Right lobe of liver (tissue), 6 donors: ENCODE data around the gene TIGD1. TPM values are rescaled to one million over a fixed set of nuclear protein-coding genes. Genes with fewer than 3 reads are reported as not detected.

Experiments used
- ATAC-seq, 4 donors: fragments of 200-7000 bp; cut with Tn5 transposase; one replicate each; pipeline ENCODE4 v1.9.1; 2020; ENCODE audit warnings: mild to moderate bottlenecking in 4 of 4, moderate library complexity in 4 of 4
- DNase-seq, 3 donors: peaks; one replicate each; pipeline ENCODE4 v3.0.0-alpha.2; 2020
- H3K27ac ChIP-seq, 3 donors: fragments of 200-600 bp; one replicate each; pipeline ENCODE4 v1.8.0; 2022
- H3K27me3 ChIP-seq, 2 donors: fragments of 200-600 bp; one replicate each; pipeline ENCODE4 v1.8.0; 2022
- H3K36me3 ChIP-seq, 4 donors: fragments of 200-600 bp; sonication (generic) in 1 of 4; one replicate each; pipeline versions ENCODE4 v1.5.1 to v1.8.0; 2017 to 2022; ENCODE audit warnings: control low read depth in 1 of 4
- H3K4me1 ChIP-seq, 4 donors: fragments of 200-600 bp; sonication (generic) in 1 of 4; one replicate each; pipeline versions ENCODE4 v1.5.1 to v1.8.0; 2017 to 2022; ENCODE audit warnings: control low read depth in 1 of 4
- H3K4me3 ChIP-seq, 3 donors: fragments of 200-600 bp; one replicate each; pipeline ENCODE4 v1.8.0; 2022
- H3K9me3 ChIP-seq, 4 donors: fragments of 200-600 bp; sonication (generic) in 1 of 4; one replicate each; pipeline versions ENCODE4 v1.5.1 to v1.8.0; 2017 to 2022; ENCODE audit warnings: control low read depth in 1 of 4
- CTCF ChIP-seq, 4 donors: fragments of 200-600 bp in 3 of 4; fragments of 450-650 bp in 1 of 4; IDR thresholded peaks; one replicate each; pipeline versions ENCODE4 v1.5.1 to v1.8.0; 2016 to 2022; ENCODE audit warnings: antibody characterized with exemption in 4 of 4, mild to moderate bottlenecking in 2 of 4
- POLR2A ChIP-seq: fragments of 450-650 bp; IDR thresholded peaks from one replicate; pipeline ENCODE4 v1.6.1; 2017; ENCODE audit warnings: antibody characterized with exemption, mild to moderate bottlenecking
- WGBS: methylation state at CpG from one replicate; pipeline ENCODE4 v1.1.6; 2018; ENCODE audit warnings: low coverage, low lambda C conversion rate; ENCODE audit not compliant: insufficient coverage; ENCODE audit errors: missing lambda C conversion rate; 5-methylcytosine and 5-hydroxymethylcytosine counted together
- intact Hi-C, 2 donors: fragments of 100-400 bp; cut with DNase I; formaldehyde crosslinking; loops; one replicate each; pipeline versions ENCODE4 v1.11.2 to v1.14.1; 2022
- total RNA-seq, 6 experiments: library from RNA; depleted of rRNA in 2 of 6; stranded (reverse); fragments of >200 nt in 2 of 6; fragmentation: NEBNext Ultra II Directional in 3 of 6; extraction: Animal tissue kit (Norgen Biotek cat#: 25700) in 3 of 6; gene quantifications; one replicate each; pipeline versions ENCODE4 v1.1.0 to v1.2.4, GENCODE V29; 2016 to 2023
- donor health status: DM: no; HTN: yes; CAD: no.
- donor health status: DM: no; HTN: no; CAD: no.
- donor health status: DM: no; HTN: no; CAD: no.
- donor health status: DM: no; HTN: yes; CAD: no.
- donor health status: DM: no; HTN: yes; CAD: no.

Gene TIGD1
- total RNA-seq, 6 experiments from 2014 or later: 0.68 to 1.5 (median 1.0) TPM

- H3K27ac ChIP-seq: peak overlapping the region in 1 of 3 donors; percentile 42
- peaks cover 0 to 32% (median 0%) of the 10 kb centered on the region in 4 donors for H3K4me1 ChIP-seq
- H3K36me3 ChIP-seq: peaks cover 4 to 40% (median 17%) of the 10 kb centered on the region in 4 donors
- no peak for TF ChIP-seq POLR2A
- no peak for TF ChIP-seq CTCF (IDR thresholded peaks at IDR 0.05)
- ATAC-seq (peak in 1 of 4 donors; percentile 70), DNase-seq (no peak)
- H3K9me3 ChIP-seq: no peaks in the 10 kb centered on the region
- H3K4me3 ChIP-seq: no peak overlapping the region
- intact Hi-C loops: no loop called here
- WGBS: 69% methylated on average over 3 of the region's 3 CpGs
- no peaks in the 10 kb centered on the region for H3K27me3 ChIP-seq
Measured at GRCh38 chr2:232556426-232556825, 6.1 kb upstream of the TIGD1 start.

- no peak for ATAC-seq
- intact Hi-C loops: no loop called here
- Histone ChIP-seq H3K27me3 (no peaks in the 10 kb centered on the region), H3K9me3 (no peaks in the 10 kb centered on the region), H3K36me3 (no peaks in the 10 kb centered on the region), H3K4me1 (peaks cover 0 to 32% (median 3%) of the 10 kb centered on the region in 4 donors), H3K27ac (no peak overlapping the region), H3K4me3 (peak overlapping the region in 2 of 3 donors; percentile 94 to 95)
- WGBS: 96% methylated on average over 3 of the region's 4 CpGs
- no peak for DNase-seq
- TF ChIP-seq CTCF (IDR thresholded peaks at IDR 0.05) (no peak), POLR2A (no peak)
Measured at GRCh38 chr2:232551776-232552175, 1.4 kb upstream of the TIGD1 start.

GRCh38 chr2:232551250-232551638, 887 bp upstream of the TIGD1 start:
- Histone ChIP-seq H3K4me3 (peak overlapping the region; percentile 94 to 95 (median 95)), H3K27me3 (no peaks in the 10 kb centered on the region), H3K27ac (peak overlapping the region; percentile 95 to 99 (median 95)), H3K36me3 (no peaks in the 10 kb centered on the region), H3K4me1 (peaks cover 0 to 26% (median 3%) of the 10 kb centered on the region in 4 donors), H3K9me3 (no peaks in the 10 kb centered on the region)
- ATAC-seq (no peak), DNase-seq (no peak)
- intact Hi-C loops: no loop called here
- TF ChIP-seq CTCF (IDR thresholded peaks at IDR 0.05): no peak
- WGBS: 11% methylated on average over 7 of the region's 7 CpGs

- Histone ChIP-seq H3K4me3 (peak overlapping the region; percentile 94 to 95 (median 95)), H3K27ac (peak overlapping the region; percentile 95 to 99 (median 95)), H3K36me3 (no peaks in the 10 kb centered on the region), H3K9me3 (no peaks in the 10 kb centered on the region), H3K4me1 (peaks cover 0 to 17% (median 3%) of the 10 kb centered on the region in 4 donors), H3K27me3 (no peaks in the 10 kb centered on the region)
- no peak for DNase-seq
- WGBS: 41% methylated on average over 15 of the region's 21 CpGs
- TF ChIP-seq POLR2A: no peak
- no peak for TF ChIP-seq CTCF (IDR thresholded peaks at IDR 0.05)
- intact Hi-C loops: no loop called here
- no peak for ATAC-seq
Measured at GRCh38 chr2:232549655-232550353, 553 bp downstream of the TIGD1 start.
